Limb (tissue), 2 donors: ENCODE results near the gene MAP3K4.

ENCODE experiments used
- DNase-seq, 2 donors: peaks; one replicate each; pipeline ENCODE4 v3.0.0-alpha.2; 2016; ENCODE audit errors: extremely low spot score in 2 of 2

MAP3K4 gene

GRCh38 chr6:161142957-161143296, 151.4 kb downstream of the MAP3K4 start:
- DNase-seq: no peak

GRCh38 chr6:161143663-161144430, 152.3 kb downstream of the MAP3K4 start:
- no peak for DNase-seq

- DNase-seq: no peak
Observed at GRCh38 chr6:161150136-161150535, 158.6 kb downstream of the MAP3K4 start.

- DNase-seq: no peak
Observed at GRCh38 chr6:161150566-161150965, 159.0 kb downstream of the MAP3K4 start.

GRCh38 chr6:161151059-161151645, 159.6 kb downstream of the MAP3K4 start:
- no peak for DNase-seq

GRCh38 chr6:161151660-161152526, 160.3 kb downstream of the MAP3K4 start:
- DNase-seq: no peak

- no peak for DNase-seq
Observed at GRCh38 chr6:161152527-161152862, 160.9 kb downstream of the MAP3K4 start.

GRCh38 chr6:161152907-161153662, 161.5 kb downstream of the MAP3K4 start:
- no peak for DNase-seq

- DNase-seq: no peak
Observed at GRCh38 chr6:161153725-161154124, 162.2 kb downstream of the MAP3K4 start.

- DNase-seq: no peak
Observed at GRCh38 chr6:161154796-161155335, 163.3 kb downstream of the MAP3K4 start.

GRCh38 chr6:161161121-161161520, 169.6 kb downstream of the MAP3K4 start:
- DNase-seq: no peak

GRCh38 chr6:161161889-161162624, 170.5 kb downstream of the MAP3K4 start:
- no peak for DNase-seq

- no peak for DNase-seq
Observed at GRCh38 chr6:161162722-161163121, 171.2 kb downstream of the MAP3K4 start.

- no peak for DNase-seq
Observed at GRCh38 chr6:161163466-161164181, 172.1 kb downstream of the MAP3K4 start.

GRCh38 chr6:161164182-161164625, 172.6 kb downstream of the MAP3K4 start:
- no peak for DNase-seq

GRCh38 chr6:161166176-161166575, 174.6 kb downstream of the MAP3K4 start:
- DNase-seq: no peak

- no peak for DNase-seq
Observed at GRCh38 chr6:161166677-161167076, 175.1 kb downstream of the MAP3K4 start.
